SH-SY5Y (cell line): ENCODE data around the gene MAN2A1.

Experiments used
- GATA2 ChIP-seq: IDR thresholded peaks from 2 replicates; pipeline ENCODE4 v1.6.1; 2011; ENCODE audit warnings: mild to moderate bottlenecking, low read depth, low read length
- GATA3 ChIP-seq: IDR thresholded peaks from 2 replicates; pipeline ENCODE4 v1.6.1; 2011; ENCODE audit warnings: low read depth, mild to moderate bottlenecking, low read length, moderate library complexity

DNA sequence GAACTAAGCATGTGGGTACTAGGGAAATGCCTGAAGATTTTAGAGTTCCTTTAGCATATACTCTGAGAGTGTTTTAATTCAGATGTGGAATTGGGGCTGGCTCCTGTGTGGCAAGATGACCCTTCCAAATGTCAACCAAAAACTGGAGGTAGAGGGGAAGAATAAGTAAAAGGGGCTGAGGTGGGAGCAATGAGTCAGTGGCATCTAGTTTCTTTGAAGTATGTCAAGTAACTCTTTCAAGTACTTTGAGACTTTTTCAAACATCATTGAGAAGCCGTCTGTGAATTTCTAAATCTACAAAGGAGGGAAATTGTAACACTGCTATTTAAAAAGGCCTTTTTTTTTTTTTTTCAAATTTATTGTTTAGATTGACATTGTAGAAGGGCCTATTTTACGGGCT lies 184.4 kb downstream of the MAN2A1 start:
- TF ChIP-seq GATA2 (no peak), GATA3 (no peak)
